ENCODE data around the gene KTN1. TPM values are rescaled to one million over a fixed set of nuclear protein-coding genes. Genes with fewer than 3 reads are reported as not detected.

Gene KTN1
- total RNA-seq, 1 experiment from 2014 or later, result 125 TPM

GRCh38 chr14:55681096-55681495 lies 101.1 kb downstream of the KTN1 start:
- peaks cover 70% of the 10 kb centered on the region for H3K36me3 Mint-ChIP-seq
- ATAC-seq (no peak), DNase-seq (ENCODE audit: low spot score) (no peak)
- H3K9me3 Mint-ChIP-seq, result peaks cover 9% of the 10 kb centered on the region
- CTCF ChIA-PET, result no interaction called here
- no peak overlapping the region for H3K27ac Mint-ChIP-seq
- H3K4me1 Mint-ChIP-seq, result 0 out of 2 replicates have a peak, but pooled peaks cover 5% of the 10 kb centered on the region
- TF ChIP-seq HMGXB4 (CRISPR knock-in tag; IDR thresholded peaks at IDR 0.05) (no peak), NR1H2 (CRISPR knock-in tag; IDR thresholded peaks at IDR 0.05) (no peak), ZNF232 (CRISPR knock-in tag; IDR thresholded peaks at IDR 0.05) (no peak), RORB (CRISPR knock-in tag; IDR thresholded peaks at IDR 0.05) (no peak), TEAD4 (CRISPR knock-in tag; IDR thresholded peaks at IDR 0.05) (no peak), ZNF263 (CRISPR knock-in tag; IDR thresholded peaks at IDR 0.05; ENCODE audit: low read depth) (no peak), TEAD1 (CRISPR knock-in tag; IDR thresholded peaks at IDR 0.05) (no peak), ERG (CRISPR knock-in tag; IDR thresholded peaks at IDR 0.05) (no peak), IRF2 (CRISPR knock-in tag; IDR thresholded peaks at IDR 0.05; ENCODE audit: borderline replicate concordance, low read depth) (no peak), OVOL2 (CRISPR knock-in tag; IDR thresholded peaks at IDR 0.05; ENCODE audit: borderline replicate concordance) (no peak), NR3C1 (CRISPR knock-in tag; conservative IDR thresholded peaks at IDR 0.05; ENCODE audit: low read depth) (no peak), SOX15 (CRISPR knock-in tag; IDR thresholded peaks at IDR 0.05) (no peak), ATF2 (CRISPR knock-in tag; IDR thresholded peaks at IDR 0.05; ENCODE audit: borderline replicate concordance, low read depth) (no peak), SP1 (CRISPR knock-in tag; conservative IDR thresholded peaks at IDR 0.05) (no peak)
- no peaks in the 10 kb centered on the region for H3K27me3 Mint-ChIP-seq (ENCODE audit: low read depth)
- POLR2A ChIA-PET, result no interaction called here
- H3K4me3 Mint-ChIP-seq, result no peak overlapping the region

GRCh38 chr14:55684956-55685584 lies 105.1 kb downstream of the KTN1 start:
- ATAC-seq (no peak), DNase-seq (ENCODE audit: low spot score) (no peak)
- H3K27me3 Mint-ChIP-seq (ENCODE audit: low read depth), result no peaks in the 10 kb centered on the region
- peaks cover 46% of the 10 kb centered on the region for H3K36me3 Mint-ChIP-seq
- H3K4me1 Mint-ChIP-seq, result peaks cover 8% of the 10 kb centered on the region
- H3K9me3 Mint-ChIP-seq, result no peaks in the 10 kb centered on the region
- peak overlapping the region; percentile 24; the same call in 1 of the 2 replicates for H3K27ac Mint-ChIP-seq
- POLR2A ChIA-PET, result interaction anchor here (1.1 kb wide), 1 partner anchor 218 kb away, joined by 3 read pairs; no protein-coding TSS in a partner anchor
- CTCF ChIA-PET, result no interaction called here
- no peak for TF ChIP-seq E2F1 (CRISPR knock-in tag; IDR thresholded peaks at IDR 0.05)
- TF ChIP-seq NR2C2 (CRISPR knock-in tag; IDR thresholded peaks at IDR 0.05), result no peak
- no peak for TF ChIP-seq ZNF317 (CRISPR knock-in tag; IDR thresholded peaks at IDR 0.05; ENCODE audit: borderline replicate concordance, low read depth)
- no peak for TF ChIP-seq ZNF671 (CRISPR knock-in tag; IDR thresholded peaks at IDR 0.05)
- no peak for TF ChIP-seq ERG (CRISPR knock-in tag; IDR thresholded peaks at IDR 0.05)
- no peak for TF ChIP-seq NR3C1 (CRISPR knock-in tag; conservative IDR thresholded peaks at IDR 0.05; ENCODE audit: low read depth)
- TF ChIP-seq ESRRA (CRISPR knock-in tag; IDR thresholded peaks at IDR 0.05; ENCODE audit: borderline replicate concordance), result no peak
- TF ChIP-seq NFE2L1 (CRISPR knock-in tag; IDR thresholded peaks at IDR 0.05), result no peak
- no peak for TF ChIP-seq AR (CRISPR knock-in tag; IDR thresholded peaks at IDR 0.05)
- no peak for TF ChIP-seq SP1 (CRISPR knock-in tag; conservative IDR thresholded peaks at IDR 0.05)
- no peak for TF ChIP-seq ZBTB21 (CRISPR knock-in tag; IDR thresholded peaks at IDR 0.05; ENCODE audit: borderline replicate concordance)
- no peak for TF ChIP-seq MYBL2 (CRISPR knock-in tag; IDR thresholded peaks at IDR 0.05)
- TF ChIP-seq MLX (CRISPR knock-in tag; IDR thresholded peaks at IDR 0.05), result no peak
- no peak overlapping the region for H3K4me3 Mint-ChIP-seq
